Neural cell (in vitro differentiated cells): ENCODE data around the gene EBF3.

ENCODE experiments used
- CTCF ChIP-seq: fragments of 450-650 bp; IDR thresholded peaks from 2 replicates; pipeline ENCODE4 v1.5.1; 2014; ENCODE audit warnings: antibody characterized with exemption, mild to moderate bottlenecking, moderate library complexity; ENCODE audit not compliant: poor library complexity, severe bottlenecking
- EP300 ChIP-seq: fragments of 450-650 bp; conservative IDR thresholded peaks from 2 replicates; pipeline ENCODE4 v1.6.1; 2014; ENCODE audit warnings: antibody characterized with exemption, mild to moderate bottlenecking, moderate library complexity; ENCODE audit not compliant: poor library complexity, severe bottlenecking
- EZH2 ChIP-seq: fragments of 200-600, 300-800 bp; shearing (Covaris generic), sonication (generic); IDR thresholded peaks from 2 replicates; pipeline ENCODE4 v1.6.1; 2014; ENCODE audit warnings: antibody characterized with exemption, low read length, borderline replicate concordance, mild to moderate bottlenecking; ENCODE audit not compliant: insufficient read depth, poor library complexity, severe bottlenecking
- SMC3 ChIP-seq: fragments of 450-650 bp; conservative IDR thresholded peaks from 2 replicates; pipeline ENCODE4 v1.6.1; 2014; ENCODE audit warnings: antibody characterized with exemption, mild to moderate bottlenecking, moderate library complexity; ENCODE audit not compliant: poor library complexity

- TF ChIP-seq EZH2, result no peak
- TF ChIP-seq CTCF, result no peak
- TF ChIP-seq SMC3, result no peak
- TF ChIP-seq EP300, result no peak
Observed at GRCh38 chr10:130003787-130004613, 39.9 kb upstream of the EBF3 start.
